ENCODE measurements around the gene ANKRD18B. TPM values are rescaled to one million over a fixed set of nuclear protein-coding genes. Genes with fewer than 3 reads are reported as not detected.

The ANKRD18B gene
- total RNA-seq, 2 experiments from 2014 or later: 0.57 to 1.6 TPM

GRCh38 chr9:33620738-33621439 is 96.8 kb downstream of the ANKRD18B start:
- intact Hi-C loops (cut with micrococcal nuclease): loop anchor here (5.0 kb wide), 1 partner anchor 219 kb away; the partner anchor contains the start of gene AQP7
- Mint-ChIP-seq H3K4me1 (ENCODE audit: low read depth) (peaks cover 6% of the 10 kb centered on the region), H3K27ac (no peak overlapping the region), H3K9me3 (no peaks in the 10 kb centered on the region), H3K36me3 (ENCODE audit: low read depth) (no peaks in the 10 kb centered on the region), H3K27me3 (ENCODE audit: low read depth) (peaks cover 21% of the 10 kb centered on the region), H3K4me3 (no peak overlapping the region)
- DNase-seq: no peak
- CTCF ChIA-PET: interaction anchor here (0.7 to 11.9 kb wide), 4 partner anchors 8 to 722 kb away, joined by 3 to 321 read pairs (median 4); no protein-coding TSS in a partner anchor

Other genes starting within 250 kb of the ANKRD18B start
- gene NFX1, start 233.7 kb upstream of the ANKRD18B start, total RNA-seq: 10 to 100 TPM; 32.4 to 32.6 TPM
- not detected for gene AQP7, start 121.7 kb upstream of the ANKRD18B start, total RNA-seq
- 1 to 10 TPM; 7.2 to 8.1 TPM for gene AQP3, start 76.7 kb upstream of the ANKRD18B start, total RNA-seq
- 10 to 100 TPM; 38.2 to 38.6 TPM for gene NOL6, start 50.3 kb upstream of the ANKRD18B start, total RNA-seq

Data from activated naive CD4-positive, alpha-beta T cell treated with anti-CD3 and anti-CD28 coated beads for 36 hours (primary cell).